Mammary epithelial cell (primary cell): Measurements from ENCODE around the gene LAMC3.

Source experiments
- EZH2 ChIP-seq: IDR thresholded peaks from 2 replicates; pipeline ENCODE4 v1.6.1; 2012; ENCODE audit warnings: low read length, inconsistent platforms, borderline replicate concordance
- TF ChIP-seq, protein P1 (sequence below), 2 donors: IDR thresholded peaks in 1 of 2; conservative IDR thresholded peaks in 1 of 2; 2 replicates each; pipeline ENCODE4 v1.5.1; 2011 to 2012; ENCODE audit warnings: inconsistent platforms in 2 of 2, low read length in 2 of 2, mild to moderate bottlenecking in 2 of 2, control low read depth in 1 of 2, low read depth in 1 of 2; ENCODE audit not compliant: insufficient read depth in 1 of 2; ENCODE audit errors: extremely low read depth in 1 of 2

DNA sequence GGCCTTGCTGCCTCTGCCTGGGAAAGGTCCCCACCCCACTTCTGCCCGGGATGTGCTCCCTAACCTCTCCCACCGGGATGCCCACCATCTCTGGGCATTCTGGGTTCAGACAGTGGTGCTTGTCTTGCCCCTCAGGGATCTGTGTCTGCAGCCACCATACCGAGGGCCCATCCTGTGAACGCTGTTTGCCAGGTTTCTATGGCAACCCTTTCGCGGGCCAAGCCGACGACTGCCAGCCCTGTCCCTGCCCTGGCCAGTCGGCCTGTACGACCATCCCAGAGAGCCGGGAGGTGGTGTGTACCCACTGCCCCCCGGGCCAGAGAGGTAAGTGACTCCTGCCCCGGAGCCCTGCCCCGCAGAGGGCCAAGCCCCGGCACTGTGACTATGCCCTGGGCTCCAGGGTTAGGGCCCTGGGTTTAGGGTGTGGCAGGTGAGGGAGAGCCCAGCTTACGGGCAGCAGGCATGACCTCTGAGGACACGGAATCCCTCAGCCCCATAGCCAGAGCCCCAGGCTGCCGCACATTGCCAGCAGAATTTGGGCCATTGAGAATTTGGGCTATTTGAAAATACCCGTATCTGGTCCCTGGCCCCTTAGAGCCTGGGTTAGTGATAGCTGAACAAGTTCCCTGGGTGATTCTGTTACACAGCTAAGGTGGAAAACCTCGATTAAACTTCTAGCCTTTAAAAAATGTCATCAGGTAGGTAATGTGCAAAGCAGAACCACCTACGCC lies 52.1 kb downstream of the LAMC3 start:
- TF ChIP-seq, protein P1, sequence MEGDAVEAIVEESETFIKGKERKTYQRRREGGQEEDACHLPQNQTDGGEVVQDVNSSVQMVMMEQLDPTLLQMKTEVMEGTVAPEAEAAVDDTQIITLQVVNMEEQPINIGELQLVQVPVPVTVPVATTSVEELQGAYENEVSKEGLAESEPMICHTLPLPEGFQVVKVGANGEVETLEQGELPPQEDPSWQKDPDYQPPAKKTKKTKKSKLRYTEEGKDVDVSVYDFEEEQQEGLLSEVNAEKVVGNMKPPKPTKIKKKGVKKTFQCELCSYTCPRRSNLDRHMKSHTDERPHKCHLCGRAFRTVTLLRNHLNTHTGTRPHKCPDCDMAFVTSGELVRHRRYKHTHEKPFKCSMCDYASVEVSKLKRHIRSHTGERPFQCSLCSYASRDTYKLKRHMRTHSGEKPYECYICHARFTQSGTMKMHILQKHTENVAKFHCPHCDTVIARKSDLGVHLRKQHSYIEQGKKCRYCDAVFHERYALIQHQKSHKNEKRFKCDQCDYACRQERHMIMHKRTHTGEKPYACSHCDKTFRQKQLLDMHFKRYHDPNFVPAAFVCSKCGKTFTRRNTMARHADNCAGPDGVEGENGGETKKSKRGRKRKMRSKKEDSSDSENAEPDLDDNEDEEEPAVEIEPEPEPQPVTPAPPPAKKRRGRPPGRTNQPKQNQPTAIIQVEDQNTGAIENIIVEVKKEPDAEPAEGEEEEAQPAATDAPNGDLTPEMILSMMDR (conservative IDR thresholded peaks at IDR 0.05 in 1 of 2, IDR thresholded peaks at IDR 0.05 in 1 of 2; ENCODE audit: extremely low read depth in 1 of 2, insufficient read depth in 1 of 2, low read depth in 1 of 2, low read length in 2 of 2) = no peak
- no peak for TF ChIP-seq EZH2
